K562 (cell line): ENCODE measurements around the gene MINK1. TPM values are rescaled to one million over a fixed set of nuclear protein-coding genes. Genes with fewer than 3 reads are reported as not detected.

Experiments
- ATF7 ChIP-seq: fragments of 450-650 bp; IDR thresholded peaks from 2 replicates; pipeline ENCODE4 v1.7.1; 2014; ENCODE audit warnings: mild to moderate bottlenecking, moderate library complexity
- BRCA1 ChIP-seq, 2 experiments: fragments of 450-650 bp in 1 of 2; sonication (generic) in 1 of 2; formaldehyde crosslinking in 1 of 2; IDR thresholded peaks; 2 replicates each; pipeline versions ENCODE4 v1.5.0 to v1.6.1; 2017 to 2020; ENCODE audit warnings: mild to moderate bottlenecking in 1 of 2, missing genetic modification reagents in 1 of 2
- BRD4 ChIP-seq: fragments of 200-600 bp; sonication (generic); IDR thresholded peaks from 2 replicates; pipeline ENCODE4 v1.6.1; 2017; ENCODE audit warnings: inconsistent platforms
- CREB1 ChIP-seq, 2 experiments: sonication (generic) in 1 of 2; formaldehyde crosslinking in 1 of 2; IDR thresholded peaks; 2 replicates each; pipeline versions ENCODE4 v1.6.1 to v1.8.0; 2012 to 2022; ENCODE audit warnings: inconsistent platforms in 1 of 2, mild to moderate bottlenecking in 1 of 2, missing genetic modification reagents in 1 of 2, moderate library complexity in 1 of 2
- CSDE1 ChIP-seq, 2 experiments: fragments of 450-650 bp; IDR thresholded peaks; 2 replicates each; pipeline ENCODE4 v1.6.1; 2016; ENCODE audit warnings: mild to moderate bottlenecking in 1 of 2
- EGR1 ChIP-seq: fragments of 450-650 bp; conservative IDR thresholded peaks from 2 replicates; pipeline ENCODE4 v1.6.1; 2017; ENCODE audit warnings: mild to moderate bottlenecking
- ELF1 ChIP-seq: fragments of 200-800 bp; sonication (Bioruptor generic); IDR thresholded peaks from 2 replicates; pipeline ENCODE4 v1.6.1; 2016; ENCODE audit warnings: missing genetic modification characterization, missing compliant biosample characterization
- HOXB6 ChIP-seq: fragments of 250-450 bp; sonication (Bioruptor Pico); IDR thresholded peaks from 2 replicates; pipeline ENCODE4 v1.5.1; 2022; ENCODE audit warnings: mild to moderate bottlenecking, borderline replicate concordance
- LARP7 ChIP-seq: fragments of 450-650 bp; IDR thresholded peaks from 2 replicates; pipeline ENCODE4 v1.6.1; 2016
- MYBL2 ChIP-seq, 2 experiments: fragments of 450-650 bp in 1 of 2; sonication (generic) in 1 of 2; formaldehyde crosslinking in 1 of 2; IDR thresholded peaks; 2 replicates each; pipeline versions ENCODE4 v1.6.1 to v1.8.1; 2017 to 2022; ENCODE audit warnings: borderline replicate concordance in 1 of 2, inconsistent platforms in 1 of 2, low read depth in 1 of 2, mild to moderate bottlenecking in 1 of 2, missing genetic modification reagents in 1 of 2, moderate library complexity in 1 of 2
- NCOR1 ChIP-seq: fragments of 450-650 bp; IDR thresholded peaks from 2 replicates; pipeline ENCODE4 v1.6.1; 2016; ENCODE audit warnings: mild to moderate bottlenecking, moderate library complexity
- NR2C1 ChIP-seq, 2 experiments: fragments of 450-650 bp; IDR thresholded peaks; 2 replicates each; pipeline ENCODE4 v1.6.1; 2017; ENCODE audit warnings: mild to moderate bottlenecking in 2 of 2, antibody characterized with exemption in 1 of 2, inconsistent platforms in 1 of 2, missing compliant biosample characterization in 1 of 2, missing genetic modification characterization in 1 of 2
- PCBP1 ChIP-seq: fragments of 200-400 bp; formaldehyde crosslinking; IDR thresholded peaks from 2 replicates; pipeline ENCODE4 v1.6.1; 2018; ENCODE audit warnings: mild to moderate bottlenecking, low read depth, low read length; ENCODE audit not compliant: poor library complexity, severe bottlenecking
- RFX1 ChIP-seq: fragments of 450-650 bp; IDR thresholded peaks from 2 replicates; pipeline ENCODE4 v1.6.1; 2016; ENCODE audit warnings: mild to moderate bottlenecking, moderate library complexity
- RFX5 ChIP-seq: IDR thresholded peaks from 2 replicates; pipeline ENCODE4 v1.6.1; 2011; ENCODE audit warnings: low read depth, mild to moderate bottlenecking, improper control_type of control experiment, low read length
- SOX6 ChIP-seq: fragments of 450-650 bp; IDR thresholded peaks from 2 replicates; pipeline ENCODE4 v1.6.1; 2014; ENCODE audit warnings: mild to moderate bottlenecking
- TAF15 ChIP-seq: fragments of 200-400 bp; formaldehyde crosslinking; IDR thresholded peaks from 2 replicates; pipeline ENCODE4 v1.6.1; 2017; ENCODE audit warnings: mild to moderate bottlenecking, low read depth, low read length, moderate library complexity
- ZNF224 ChIP-seq: sonication (generic); formaldehyde crosslinking; IDR thresholded peaks from 2 replicates; pipeline ENCODE4 v1.8.0; 2022; ENCODE audit warnings: mild to moderate bottlenecking, missing genetic modification reagents
- ZNF431 ChIP-seq: sonication (generic); formaldehyde crosslinking; IDR thresholded peaks from 2 replicates; pipeline ENCODE4 v1.8.0; 2022; ENCODE audit warnings: mild to moderate bottlenecking, missing genetic modification reagents
- ZNF764 ChIP-seq: fragments of 250-450 bp; sonication (Bioruptor Pico); IDR thresholded peaks from 2 replicates; pipeline ENCODE4 v1.4.0; 2020; ENCODE audit warnings: low read depth, mild to moderate bottlenecking, moderate library complexity
- polyA plus RNA-seq, 8 experiments: library from polyadenylated mRNA; depleted of rRNA in 4 of 8; stranded (reverse) in 5 of 8; unstranded in 3 of 8; fragments of >200 nt; fragmentation: Nextera tagmentation in 2 of 8; fragmentation: Illumina TruSeq in 1 of 8; extraction: Ambion mirVana in 2 of 8; extraction: Trizol in 1 of 8; gene quantifications; 2 replicates each; pipeline versions ENCODE4 v1.2.1 to v1.2.3, GENCODE V29; 2011 to 2014; ENCODE audit warnings: inconsistent platforms in 1 of 8, missing spikeins in 1 of 8
- total RNA-seq, 7 experiments: library from RNA; depleted of rRNA in 6 of 7; stranded (reverse); fragments of >200 nt in 6 of 7; fragmentation: Illumina TruSeq in 2 of 7; extraction: Trizol in 2 of 7; gene quantifications; 2 replicates each; pipeline versions ENCODE4 v1.2.1 to v1.2.3, GENCODE V29; 2011 to 2021; ENCODE audit warnings: low replicate concordance in 1 of 7
- TF ChIP-seq, protein P1 (sequence below): conservative IDR thresholded peaks from 2 replicates; pipeline ENCODE4 v1.6.1; 2011; ENCODE audit warnings: low read depth, mild to moderate bottlenecking, low read length; ENCODE audit not compliant: control insufficient read depth
- TF ChIP-seq, protein P2 (sequence below): fragments of 450-650 bp; IDR thresholded peaks from 2 replicates; pipeline ENCODE4 v1.6.1; 2016; ENCODE audit warnings: antibody characterized with exemption
- TF ChIP-seq, protein P3 (sequence below): sonication (generic); formaldehyde crosslinking; IDR thresholded peaks from 2 replicates; pipeline ENCODE4 v1.8.0; 2022; ENCODE audit warnings: mild to moderate bottlenecking, missing genetic modification reagents
- TF ChIP-seq, protein P4 (sequence below): fragments of 250-450 bp; sonication (Bioruptor Pico); IDR thresholded peaks from 2 replicates; pipeline ENCODE4 v1.9.0; 2021; ENCODE audit warnings: mild to moderate bottlenecking

The MINK1 gene
- total and polyA plus RNA-seq, 9 of the 15 experiments (the other 6 are each of a cell fraction or from before 2014, with no cell fraction given), result 0.11 to 54.2 (median 14.9) TPM

DNA sequence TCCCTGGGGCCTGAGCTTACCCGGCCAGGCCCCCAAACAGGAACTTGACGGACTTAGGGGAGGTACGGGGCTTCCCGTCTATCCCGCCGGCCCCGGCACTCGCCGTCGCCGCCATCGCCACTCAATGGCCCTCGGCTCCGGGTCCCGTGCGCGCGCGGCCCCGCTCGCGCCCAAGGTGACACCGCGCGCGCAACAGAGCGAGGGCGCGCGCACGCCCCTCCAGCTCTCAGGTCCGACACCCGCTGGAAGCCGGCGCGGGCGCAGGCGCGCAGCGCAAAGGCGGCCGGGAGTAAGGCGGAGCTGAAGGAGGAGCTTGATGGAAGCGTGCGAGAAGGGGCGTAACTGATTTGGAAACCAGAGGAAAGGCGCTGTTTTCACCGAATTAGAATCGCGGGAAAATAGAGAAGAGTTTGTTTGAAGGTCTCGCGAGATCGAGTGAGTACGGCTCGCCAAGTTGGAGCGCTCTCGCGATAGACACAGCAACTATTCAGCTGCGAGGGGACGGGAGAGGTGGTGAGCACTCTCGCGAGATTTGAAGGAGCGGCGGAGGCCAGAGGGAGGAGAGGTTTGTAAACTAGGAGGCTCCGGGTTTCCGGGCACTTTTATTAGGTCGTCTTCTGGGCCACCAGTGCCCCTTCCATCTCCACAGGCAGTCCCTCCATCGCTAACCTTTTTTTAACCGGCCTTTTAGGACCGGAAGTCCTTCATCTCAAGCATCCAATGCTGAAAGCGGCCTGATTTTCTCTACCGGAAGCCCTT lies 106.8 kb downstream of the MINK1 start, which contains the start of the genes RNF167 and SLC25A11 (continued):
- TF ChIP-seq ZNF224 (CRISPR knock-in tag) (no peak), CREB1 (IDR thresholded peaks at IDR 0.05) (no peak), CREB1 (CRISPR knock-in tag; IDR thresholded peaks at IDR 0.05) (peak; percentile 14; the same call in 1 of the 2 replicates), SOX6 (no peak), BRD4 (no peak), ELF1 (peak; percentile 84; the same call in 1 of the 2 replicates), ZNF764 (no peak), BRCA1 (IDR thresholded peaks at IDR 0.05) (no peak), BRCA1 (CRISPR knock-in tag; IDR thresholded peaks at IDR 0.05) (no peak), MYBL2 (IDR thresholded peaks at IDR 0.05; ENCODE audit: low read depth) (no peak), MYBL2 (CRISPR knock-in tag; IDR thresholded peaks at IDR 0.05; ENCODE audit: borderline replicate concordance) (no peak), PCBP1 (no peak), NCOR1 (no peak), CSDE1 (IDR thresholded peaks at IDR 0.05) (no peak), HOXB6 (CRISPR knock-in tag) (no peak), NR2C1 (IDR thresholded peaks at IDR 0.05) (no peak), NR2C1 (tag; IDR thresholded peaks at IDR 0.05) (no peak), RFX5 (no peak), ZNF431 (CRISPR knock-in tag) (no peak), RFX1 (no peak), ATF7 (no peak; the same call in 1 of the 2 replicates), EGR1 (no peak), TAF15 (no peak), LARP7 (no peak)
- TF ChIP-seq, protein P1, sequence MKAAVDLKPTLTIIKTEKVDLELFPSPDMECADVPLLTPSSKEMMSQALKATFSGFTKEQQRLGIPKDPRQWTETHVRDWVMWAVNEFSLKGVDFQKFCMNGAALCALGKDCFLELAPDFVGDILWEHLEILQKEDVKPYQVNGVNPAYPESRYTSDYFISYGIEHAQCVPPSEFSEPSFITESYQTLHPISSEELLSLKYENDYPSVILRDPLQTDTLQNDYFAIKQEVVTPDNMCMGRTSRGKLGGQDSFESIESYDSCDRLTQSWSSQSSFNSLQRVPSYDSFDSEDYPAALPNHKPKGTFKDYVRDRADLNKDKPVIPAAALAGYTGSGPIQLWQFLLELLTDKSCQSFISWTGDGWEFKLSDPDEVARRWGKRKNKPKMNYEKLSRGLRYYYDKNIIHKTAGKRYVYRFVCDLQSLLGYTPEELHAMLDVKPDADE, result 0 out of 2 replicates have a peak, but pooled peaks have one; percentile 25
- TF ChIP-seq, protein P2, sequence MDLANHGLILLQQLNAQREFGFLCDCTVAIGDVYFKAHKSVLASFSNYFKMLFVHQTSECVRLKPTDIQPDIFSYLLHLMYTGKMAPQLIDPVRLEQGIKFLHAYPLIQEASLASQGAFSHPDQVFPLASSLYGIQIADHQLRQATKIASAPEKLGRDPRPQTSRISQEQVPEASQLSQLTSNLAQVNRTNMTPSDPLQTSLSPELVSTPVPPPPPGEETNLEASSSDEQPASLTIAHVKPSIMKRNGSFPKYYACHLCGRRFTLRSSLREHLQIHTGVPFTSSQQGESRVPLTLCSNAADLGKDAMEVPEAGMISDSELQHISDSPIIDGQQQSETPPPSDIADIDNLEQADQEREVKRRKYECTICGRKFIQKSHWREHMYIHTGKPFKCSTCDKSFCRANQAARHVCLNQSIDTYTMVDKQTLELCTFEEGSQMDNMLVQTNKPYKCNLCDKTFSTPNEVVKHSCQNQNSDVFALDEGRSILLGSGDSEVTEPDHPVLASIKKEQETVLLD, result peak; percentile 64; the same call in 1 of the 2 replicates
- TF ChIP-seq, protein P3, sequence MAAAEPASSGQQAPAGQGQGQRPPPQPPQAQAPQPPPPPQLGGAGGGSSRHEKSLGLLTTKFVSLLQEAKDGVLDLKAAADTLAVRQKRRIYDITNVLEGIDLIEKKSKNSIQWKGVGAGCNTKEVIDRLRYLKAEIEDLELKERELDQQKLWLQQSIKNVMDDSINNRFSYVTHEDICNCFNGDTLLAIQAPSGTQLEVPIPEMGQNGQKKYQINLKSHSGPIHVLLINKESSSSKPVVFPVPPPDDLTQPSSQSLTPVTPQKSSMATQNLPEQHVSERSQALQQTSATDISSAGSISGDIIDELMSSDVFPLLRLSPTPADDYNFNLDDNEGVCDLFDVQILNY (CRISPR knock-in tag), result no peak
- TF ChIP-seq, protein P4, sequence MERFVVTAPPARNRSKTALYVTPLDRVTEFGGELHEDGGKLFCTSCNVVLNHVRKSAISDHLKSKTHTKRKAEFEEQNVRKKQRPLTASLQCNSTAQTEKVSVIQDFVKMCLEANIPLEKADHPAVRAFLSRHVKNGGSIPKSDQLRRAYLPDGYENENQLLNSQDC (CRISPR knock-in tag), result no peak
